NCI-H2029 treated with DMSO at 0.1 percent for 48 hours (cell line): ENCODE data around the gene TXNDC17.
A peak's percentile ranks its signal among the peaks of the same experiment; 100 is the strongest.
"Not testable (repeated sequence)": the region's sequence is repeated elsewhere in the genome, so short reads cannot be mapped to it uniquely, and the experiment has no call there.

Source experiments
- DNase-seq: peaks from one replicate; lab custom pipeline; 2025; lab: John Stamatoyannopoulos, UW

Gene TXNDC17

GRCh38 chr17:6636616-6637457, 4.0 kb upstream of the TXNDC17 start:
- DNase-seq = no peak

GRCh38 chr17:6637458-6637840, 3.4 kb upstream of the TXNDC17 start:
- no peak for DNase-seq

GRCh38 chr17:6638046-6638908, 2.6 kb upstream of the TXNDC17 start:
- DNase-seq = no peak

- DNase-seq = no peak
These were observed 1.8 kb upstream of the TXNDC17 start for GRCh38 chr17:6639014-6639585.

- DNase-seq = no peak
These were observed 999 bp upstream of the TXNDC17 start for GRCh38 chr17:6639586-6640535.

- DNase-seq = no peak
These were observed 495 bp downstream of the TXNDC17 start for GRCh38 chr17:6641247-6641863.

- no peak for DNase-seq
These were observed 1.7 kb downstream of the TXNDC17 start for GRCh38 chr17:6642592-6642991.

GRCh38 chr17:6643451-6644125, 2.7 kb downstream of the TXNDC17 start:
- no peak for DNase-seq

- DNase-seq = no peak
These were observed 7.3 kb downstream of the TXNDC17 start for GRCh38 chr17:6648181-6648580.

GRCh38 chr17:6651354-6651918, 10.6 kb downstream of the TXNDC17 start, which contains the start of the genes C17orf100 and MED31:
C17orf100 (plus strand) TSS chr17:6651762; CDS start chr17:6651914, 152 bp downstream.
MED31 (minus strand) TSS chr17:6651605; CDS start chr17:6651528, 77 bp downstream.
- DNase-seq = peak; percentile 51

- DNase-seq = no peak
These were observed 11.1 kb downstream of the TXNDC17 start for GRCh38 chr17:6651919-6652452.

GRCh38 chr17:6654841-6655731, 14.2 kb downstream of the TXNDC17 start:
- DNase-seq = no peak

- DNase-seq = not testable (repeated sequence)
These were observed 15.0 kb downstream of the TXNDC17 start for GRCh38 chr17:6655732-6656361.

GRCh38 chr17:6656797-6657632, 16.2 kb downstream of the TXNDC17 start:
- DNase-seq = not testable (repeated sequence)

- DNase-seq = no peak
These were observed 16.9 kb downstream of the TXNDC17 start for GRCh38 chr17:6657633-6658287.

- not testable (repeated sequence) for DNase-seq
These were observed 17.6 kb downstream of the TXNDC17 start for GRCh38 chr17:6658411-6658810.

- no peak for DNase-seq
These were observed 19.2 kb downstream of the TXNDC17 start for GRCh38 chr17:6660101-6660500.
